Esophagus muscularis mucosa (tissue), 4 donors: ENCODE measurements around the gene GTF2F2. TPM values are rescaled to one million over a fixed set of nuclear protein-coding genes. Genes with fewer than 3 reads are reported as not detected.

ENCODE experiments used
- DNase-seq: peaks from one replicate; pipeline ENCODE4 v3.0.0-alpha.2; 2017; ENCODE audit errors: extremely low spot score
- H3K27ac ChIP-seq, 4 donors: fragments of 200-600 bp; sonication (generic); replicated peaks in 1 of 4; 1 replicate in 3 of 4; 2 replicates in 1 of 4; pipeline ENCODE4 v1.5.1; 2016 to 2019; ENCODE audit warnings: mild to moderate bottlenecking in 1 of 4
- H3K27me3 ChIP-seq, 4 donors: fragments of 200-600 bp; sonication (generic); one replicate each; pipeline versions ENCODE4 v1.5.1 to v1.6.0; 2016 to 2019
- H3K36me3 ChIP-seq, 4 donors: fragments of 200-600 bp; sonication (generic); one replicate each; pipeline ENCODE4 v1.5.1; 2016 to 2019
- H3K4me1 ChIP-seq, 4 donors: fragments of 200-600 bp; sonication (generic); one replicate each; pipeline ENCODE4 v1.5.1; 2016 to 2019
- H3K4me3 ChIP-seq, 4 donors: fragments of 200-600 bp; sonication (generic); 1 replicate in 2 of 4; 2 replicates in 2 of 4; pipeline ENCODE4 v1.5.1; 2016 to 2019; ENCODE audit warnings: mild to moderate bottlenecking in 4 of 4, moderate library complexity in 1 of 4
- H3K9me3 ChIP-seq, 4 donors: fragments of 200-600 bp; sonication (generic); 1 replicate in 3 of 4; 2 replicates in 1 of 4; pipeline ENCODE4 v1.5.1; 2016 to 2019
- EP300 ChIP-seq: sonication (generic); formaldehyde crosslinking; IDR thresholded peaks from one replicate; pipeline ENCODE4 v1.6.1; 2017; ENCODE audit warnings: antibody characterized with exemption
- POLR2A ChIP-seq: fragments of 450-650 bp; IDR thresholded peaks from one replicate; pipeline ENCODE4 v1.6.1; 2017; ENCODE audit warnings: antibody characterized with exemption, moderate library complexity, mild to moderate bottlenecking, low read depth
- POLR2AphosphoS5 ChIP-seq, 2 donors: sonication (generic); formaldehyde crosslinking; IDR thresholded peaks; one replicate each; pipeline ENCODE4 v1.6.1; 2017; ENCODE audit warnings: antibody characterized with exemption in 2 of 2
- WGBS: methylation state at CpG from one replicate; pipeline ENCODE4 v1.1.5; 2018; 5-methylcytosine and 5-hydroxymethylcytosine counted together
- intact Hi-C: fragments of 100-400 bp; cut with DNase I; formaldehyde crosslinking; loops from one replicate; pipeline ENCODE4 v1.15.1; 2023
- total RNA-seq, 4 donors: library from RNA; depleted of rRNA; stranded (reverse); fragments of >200 nt; gene quantifications; one replicate each; pipeline versions ENCODE4 v1.1.0 to v1.2.1, GENCODE V29; 2016
- TF ChIP-seq, protein P1 (sequence below), 3 experiments: fragments of 200-600 bp in 2 of 3; fragments of 450-650 bp in 1 of 3; sonication (generic) in 2 of 3; IDR thresholded peaks; one replicate each; pipeline ENCODE4 v1.5.1; 2017 to 2019; ENCODE audit warnings: antibody characterized with exemption in 3 of 3, mild to moderate bottlenecking in 2 of 3, moderate library complexity in 1 of 3

The GTF2F2 gene
- total RNA-seq, 4 donors from 2014 or later, result 12.9 to 15.1 (median 14.6) TPM

DNA sequence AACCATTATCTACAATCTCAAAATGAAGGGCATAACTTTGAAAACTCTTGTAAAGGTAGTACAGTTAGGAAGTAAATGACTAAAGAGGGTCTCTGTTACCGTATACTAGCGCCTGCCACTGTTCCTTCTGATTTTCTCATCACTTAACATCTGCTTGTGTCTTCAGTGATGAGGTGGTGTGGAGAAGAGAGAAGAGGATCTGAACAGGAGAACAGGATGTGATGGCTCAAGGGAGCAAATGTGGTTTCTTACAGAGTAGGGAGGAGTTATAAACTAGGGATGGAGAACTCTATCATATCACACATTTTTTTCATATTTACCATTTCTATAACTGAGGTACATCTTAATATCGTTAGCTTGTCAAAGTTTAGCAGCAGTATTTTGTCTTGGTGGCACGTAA lies 79.4 kb downstream of the GTF2F2 start:
- Histone ChIP-seq H3K27me3 (no peaks in the 10 kb centered on the region), H3K4me1 (peaks cover 0 to under 1% (median under 1%) of the 10 kb centered on the region in 4 donors), H3K36me3 (peaks cover 0 to 5% (median 0%) of the 10 kb centered on the region in 4 donors), H3K27ac (no peak overlapping the region), H3K4me3 (no peak overlapping the region), H3K9me3 (no peaks in the 10 kb centered on the region)
- TF ChIP-seq POLR2AphosphoS5 (IDR thresholded peaks at IDR 0.05) (no peak), POLR2A (no peak), EP300 (no peak)
- TF ChIP-seq, protein P1, sequence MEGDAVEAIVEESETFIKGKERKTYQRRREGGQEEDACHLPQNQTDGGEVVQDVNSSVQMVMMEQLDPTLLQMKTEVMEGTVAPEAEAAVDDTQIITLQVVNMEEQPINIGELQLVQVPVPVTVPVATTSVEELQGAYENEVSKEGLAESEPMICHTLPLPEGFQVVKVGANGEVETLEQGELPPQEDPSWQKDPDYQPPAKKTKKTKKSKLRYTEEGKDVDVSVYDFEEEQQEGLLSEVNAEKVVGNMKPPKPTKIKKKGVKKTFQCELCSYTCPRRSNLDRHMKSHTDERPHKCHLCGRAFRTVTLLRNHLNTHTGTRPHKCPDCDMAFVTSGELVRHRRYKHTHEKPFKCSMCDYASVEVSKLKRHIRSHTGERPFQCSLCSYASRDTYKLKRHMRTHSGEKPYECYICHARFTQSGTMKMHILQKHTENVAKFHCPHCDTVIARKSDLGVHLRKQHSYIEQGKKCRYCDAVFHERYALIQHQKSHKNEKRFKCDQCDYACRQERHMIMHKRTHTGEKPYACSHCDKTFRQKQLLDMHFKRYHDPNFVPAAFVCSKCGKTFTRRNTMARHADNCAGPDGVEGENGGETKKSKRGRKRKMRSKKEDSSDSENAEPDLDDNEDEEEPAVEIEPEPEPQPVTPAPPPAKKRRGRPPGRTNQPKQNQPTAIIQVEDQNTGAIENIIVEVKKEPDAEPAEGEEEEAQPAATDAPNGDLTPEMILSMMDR (IDR thresholded peaks at IDR 0.05), result no peak
- 87% methylated on average over 4 of the region's 4 CpGs for WGBS
- no peak for DNase-seq
- intact Hi-C loops, result no loop called here

DNA sequence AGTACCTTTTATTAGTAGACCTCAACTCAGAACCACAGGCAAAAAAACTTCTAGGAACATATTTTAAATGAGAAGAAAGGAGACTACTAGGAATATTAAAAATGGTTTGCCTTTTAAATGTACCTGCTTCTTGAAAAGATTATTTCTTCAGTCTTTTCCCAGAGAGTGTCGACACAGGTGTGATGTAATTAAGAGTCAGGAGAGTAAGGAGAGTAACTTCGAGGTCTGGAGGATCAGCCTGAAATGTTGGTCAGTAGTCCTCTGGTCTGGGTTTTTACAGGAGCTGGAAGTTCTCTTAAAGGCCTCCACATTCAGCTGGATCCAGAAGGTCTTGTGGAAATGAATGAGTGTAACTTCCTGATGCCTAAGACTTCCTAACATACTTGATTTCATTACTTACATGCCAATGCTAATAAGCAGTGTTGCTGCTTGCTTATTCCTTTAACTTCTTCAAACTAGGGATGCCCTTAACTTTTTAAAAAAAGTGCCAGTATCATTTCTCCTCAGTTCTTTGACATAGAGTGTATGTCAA lies 80.5 kb downstream of the GTF2F2 start, which contains the start of gene KCTD4:
TSS of gene KCTD4 (minus strand) at position 345 of the 532 bp plus-strand sequence. CDS start 6,478 bp downstream, outside the sequence.
- peaks cover 2 to 8% (median 5%) of the 10 kb centered on the region in 4 donors for H3K4me1 ChIP-seq
- H3K9me3 ChIP-seq, result no peaks in the 10 kb centered on the region
- intact Hi-C loops, result no loop called here
- TF ChIP-seq, protein P1 (IDR thresholded peaks at IDR 0.05), result no peak
- no peak for TF ChIP-seq EP300
- no peak for TF ChIP-seq POLR2A
- no peak for TF ChIP-seq POLR2AphosphoS5 (IDR thresholded peaks at IDR 0.05)
- no peak for DNase-seq
- H3K27ac ChIP-seq, result no peak within 1 kb of the TSS
- WGBS, result 87% methylated on average over 2 of the region's 2 CpGs
- no peaks in the 10 kb centered on the region for H3K27me3 ChIP-seq
- H3K36me3 ChIP-seq, result peaks cover 0 to 5% (median 0%) of the 10 kb centered on the region in 4 donors
- H3K4me3 ChIP-seq, result no peak within 1 kb of the TSS

DNA sequence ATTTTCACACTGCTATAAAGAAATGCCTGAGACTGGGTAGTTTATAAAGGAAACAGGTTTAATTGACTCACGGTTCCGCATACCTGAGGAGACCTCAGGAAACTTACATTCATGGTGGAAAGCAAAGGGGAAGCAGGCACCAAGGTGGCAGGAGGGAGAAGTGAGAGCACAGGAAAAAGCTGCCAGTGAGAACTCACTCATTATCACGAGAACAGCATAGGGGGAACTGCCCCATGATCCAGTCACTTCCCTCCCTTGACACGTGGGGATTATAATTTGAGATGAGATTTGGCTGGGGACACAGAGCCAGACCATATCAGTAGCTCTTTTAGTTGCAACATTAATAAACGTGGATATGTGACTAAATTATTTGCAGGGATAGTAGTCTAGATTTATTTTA lies 84.8 kb downstream of the GTF2F2 start:
- Histone ChIP-seq H3K4me3 (no peak overlapping the region), H3K9me3 (no peaks in the 10 kb centered on the region), H3K27me3 (no peaks in the 10 kb centered on the region), H3K4me1 (peaks cover 14 to 31% (median 27%) of the 10 kb centered on the region in 4 donors), H3K36me3 (peaks cover 0 to 9% (median 0%) of the 10 kb centered on the region in 4 donors), H3K27ac (peak overlapping the region in 1 of 4 donors; percentile 73)
- intact Hi-C loops, result no loop called here
- TF ChIP-seq, protein P1 (IDR thresholded peaks at IDR 0.05), result no peak
- TF ChIP-seq EP300 (no peak), POLR2A (no peak), POLR2AphosphoS5 (IDR thresholded peaks at IDR 0.05) (no peak)
- WGBS, result 68% methylated on average over 5 of the region's 5 CpGs
- no peak for DNase-seq

DNA sequence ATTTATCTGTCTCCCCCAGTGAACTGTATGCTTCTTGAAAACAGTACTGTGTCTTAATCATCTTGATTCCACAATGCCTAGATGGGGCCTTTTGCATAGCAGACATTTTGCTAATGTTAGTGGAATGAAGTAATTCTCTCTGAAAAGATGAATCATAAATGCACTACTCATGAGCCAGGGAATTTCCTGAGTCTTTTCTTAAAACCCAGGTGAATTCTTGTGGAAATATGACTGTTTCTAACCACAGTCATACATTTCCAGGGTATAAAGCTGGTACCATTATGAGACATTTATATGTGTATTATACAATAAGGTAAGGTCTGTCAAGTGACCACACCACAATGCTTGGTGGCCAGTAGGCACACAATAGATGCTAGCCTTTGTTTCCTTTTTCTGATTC lies 86.0 kb downstream of the GTF2F2 start:
- H3K27me3 ChIP-seq, result no peaks in the 10 kb centered on the region
- H3K27ac ChIP-seq, result peak overlapping the region; percentile 65 to 73 (median 70)
- intact Hi-C loops, result no loop called here
- H3K4me1 ChIP-seq, result peaks cover 14 to 31% (median 27%) of the 10 kb centered on the region in 4 donors
- no peak overlapping the region for H3K4me3 ChIP-seq
- TF ChIP-seq, protein P1 (IDR thresholded peaks at IDR 0.05), result no peak
- TF ChIP-seq POLR2AphosphoS5 (IDR thresholded peaks at IDR 0.05), result peak in 1 of 2 donors; percentile 37
- H3K36me3 ChIP-seq, result peaks cover 0 to 11% (median 0%) of the 10 kb centered on the region in 4 donors
- no peak for DNase-seq
- no peaks in the 10 kb centered on the region for H3K9me3 ChIP-seq

GRCh38 chr13:45207319-45207718 lies 87.0 kb downstream of the GTF2F2 start:
- intact Hi-C loops, result no loop called here
- WGBS, result 57% methylated on average over 4 of the region's 4 CpGs
- TF ChIP-seq EP300, result no peak
- TF ChIP-seq POLR2A, result no peak
- TF ChIP-seq, protein P1 (IDR thresholded peaks at IDR 0.05), result no peak
- TF ChIP-seq POLR2AphosphoS5 (IDR thresholded peaks at IDR 0.05), result no peak
- no peaks in the 10 kb centered on the region for H3K27me3 ChIP-seq
- H3K36me3 ChIP-seq, result peaks cover 0 to 11% (median 0%) of the 10 kb centered on the region in 4 donors
- peak overlapping the region in 2 of 4 donors; percentile 2 to 21 for H3K4me3 ChIP-seq
- H3K9me3 ChIP-seq, result no peaks in the 10 kb centered on the region
- peak overlapping the region; percentile 65 to 73 (median 70) for H3K27ac ChIP-seq
- H3K4me1 ChIP-seq, result peaks cover 14 to 31% (median 27%) of the 10 kb centered on the region in 4 donors
- DNase-seq, result no peak
